Mesenchymal stem cell (in vitro differentiated cells and primary cell): ENCODE results near the gene SELENOW.
"Not testable (repeated sequence)": the region's sequence is repeated elsewhere in the genome, so short reads cannot be mapped to it uniquely, and the experiment has no call there.

ENCODE experiments used
- DNase-seq: peaks from one replicate; pipeline ENCODE4 v3.0.0-alpha.2; 2013
- H2AFZ ChIP-seq: one replicate; pipeline ENCODE4 v1.6.1; 2013; ENCODE audit warnings: low read depth, mild to moderate bottlenecking, control low read depth, inconsistent platforms, low read length, moderate library complexity
- H2AK5ac ChIP-seq: 2 replicates; pipeline ENCODE4 v1.6.1; 2013; ENCODE audit warnings: low read length, moderate library complexity, mild to moderate bottlenecking, inconsistent platforms; ENCODE audit not compliant: severe bottlenecking
- H2BK120ac ChIP-seq: one replicate; pipeline ENCODE4 v1.6.1; 2013; ENCODE audit warnings: low read depth, mild to moderate bottlenecking, inconsistent platforms, low read length, moderate library complexity
- H2BK12ac ChIP-seq, 2 experiments: one replicate each; pipeline ENCODE4 v1.6.1; 2013; ENCODE audit warnings: inconsistent platforms in 2 of 2, low read length in 2 of 2, mild to moderate bottlenecking in 2 of 2, moderate library complexity in 2 of 2, control low read depth in 1 of 2
- H2BK15ac ChIP-seq: one replicate; pipeline ENCODE4 v1.6.1; 2013; ENCODE audit warnings: mild to moderate bottlenecking, low read depth, inconsistent platforms; ENCODE audit not compliant: poor library complexity, severe bottlenecking
- H2BK5ac ChIP-seq: 2 replicates; pipeline ENCODE4 v1.6.1; 2013; ENCODE audit warnings: low read depth, mild to moderate bottlenecking, low read length, control low read depth, inconsistent platforms; ENCODE audit not compliant: poor library complexity, severe bottlenecking
- H3K14ac ChIP-seq, 2 experiments: one replicate each; pipeline ENCODE4 v1.6.1; 2013; ENCODE audit warnings: inconsistent platforms in 2 of 2, low read length in 2 of 2, control low read depth in 1 of 2, mild to moderate bottlenecking in 1 of 2, moderate library complexity in 1 of 2
- H3K18ac ChIP-seq, 2 experiments: one replicate each; pipeline ENCODE4 v1.6.1; 2013; ENCODE audit warnings: inconsistent platforms in 2 of 2, low read length in 2 of 2, control low read depth in 1 of 2, low read depth in 1 of 2, mild to moderate bottlenecking in 1 of 2
- H3K23ac ChIP-seq, 2 experiments: one replicate each; pipeline ENCODE4 v1.6.1; 2013; ENCODE audit warnings: inconsistent platforms in 2 of 2, low read length in 2 of 2, mild to moderate bottlenecking in 2 of 2, moderate library complexity in 2 of 2, control low read depth in 1 of 2
- H3K27ac ChIP-seq: 2 replicates; pipeline ENCODE4 v1.5.1; 2013; ENCODE audit warnings: mild to moderate bottlenecking, moderate library complexity, low read length, control low read depth, inconsistent platforms; ENCODE audit not compliant: poor library complexity, severe bottlenecking
- H3K27me3 ChIP-seq, 2 experiments: 2 replicates each; pipeline versions ENCODE4 v1.6.1 to v1.7.0; 2013; ENCODE audit warnings: low read length in 2 of 2, mild to moderate bottlenecking in 2 of 2, moderate library complexity in 2 of 2, control low read depth in 1 of 2, inconsistent platforms in 1 of 2; ENCODE audit not compliant: control insufficient read depth in 1 of 2, insufficient read depth in 1 of 2
- H3K36me3 ChIP-seq, 2 experiments: 2 replicates each; pipeline versions ENCODE4 v1.6.1 to v1.7.0; 2013; ENCODE audit warnings: low read length in 2 of 2, control low read depth in 1 of 2, inconsistent platforms in 1 of 2, low read depth in 1 of 2, mild to moderate bottlenecking in 1 of 2; ENCODE audit not compliant: insufficient read depth in 2 of 2, control insufficient read depth in 1 of 2
- H3K4ac ChIP-seq, 2 experiments: one replicate each; pipeline ENCODE4 v1.6.1; 2013; ENCODE audit warnings: inconsistent platforms in 2 of 2, low read length in 2 of 2, mild to moderate bottlenecking in 2 of 2, moderate library complexity in 2 of 2, control low read depth in 1 of 2, low read depth in 1 of 2
- H3K4me1 ChIP-seq: 2 replicates; pipeline ENCODE4 v1.6.1; 2013; ENCODE audit warnings: low read depth, low read length, control low read depth; ENCODE audit not compliant: control insufficient read depth, insufficient read depth
- H3K4me2 ChIP-seq: 2 replicates; pipeline ENCODE4 v1.6.1; 2013; ENCODE audit warnings: low read length, mild to moderate bottlenecking, inconsistent platforms; ENCODE audit not compliant: poor library complexity, severe bottlenecking
- H3K4me3 ChIP-seq, 2 experiments: 2 replicates each; pipeline versions ENCODE4 v1.5.1 to v1.7.0; 2013; ENCODE audit warnings: low read length in 2 of 2, mild to moderate bottlenecking in 2 of 2, control low read depth in 1 of 2, low read depth in 1 of 2; ENCODE audit not compliant: insufficient read depth in 1 of 2
- H3K79me1 ChIP-seq: replicated peaks from 2 replicates; pipeline ENCODE4 v1.6.1; 2013; ENCODE audit warnings: mild to moderate bottlenecking, control low read depth, low read length, inconsistent platforms; ENCODE audit not compliant: poor library complexity, severe bottlenecking
- H3K9ac ChIP-seq: 2 replicates; pipeline ENCODE4 v1.7.0; 2013; ENCODE audit warnings: mild to moderate bottlenecking, low read length, moderate library complexity
- H3K9me3 ChIP-seq: 2 replicates; pipeline ENCODE4 v1.7.0; 2013; ENCODE audit warnings: mild to moderate bottlenecking, low read length; ENCODE audit not compliant: control insufficient read depth
- H4K8ac ChIP-seq: one replicate; pipeline ENCODE4 v1.6.1; 2013; ENCODE audit warnings: inconsistent platforms, mild to moderate bottlenecking, low read length, moderate library complexity
- H4K91ac ChIP-seq: one replicate; pipeline ENCODE4 v1.6.1; 2013; ENCODE audit warnings: mild to moderate bottlenecking, low read length, inconsistent platforms
- WGBS: methylation state at CpG from one replicate; pipeline ENCODE4 v1.1.7; 2013; ENCODE audit warnings: mixed read lengths; 5-methylcytosine and 5-hydroxymethylcytosine counted together

The SELENOW gene

DNA sequence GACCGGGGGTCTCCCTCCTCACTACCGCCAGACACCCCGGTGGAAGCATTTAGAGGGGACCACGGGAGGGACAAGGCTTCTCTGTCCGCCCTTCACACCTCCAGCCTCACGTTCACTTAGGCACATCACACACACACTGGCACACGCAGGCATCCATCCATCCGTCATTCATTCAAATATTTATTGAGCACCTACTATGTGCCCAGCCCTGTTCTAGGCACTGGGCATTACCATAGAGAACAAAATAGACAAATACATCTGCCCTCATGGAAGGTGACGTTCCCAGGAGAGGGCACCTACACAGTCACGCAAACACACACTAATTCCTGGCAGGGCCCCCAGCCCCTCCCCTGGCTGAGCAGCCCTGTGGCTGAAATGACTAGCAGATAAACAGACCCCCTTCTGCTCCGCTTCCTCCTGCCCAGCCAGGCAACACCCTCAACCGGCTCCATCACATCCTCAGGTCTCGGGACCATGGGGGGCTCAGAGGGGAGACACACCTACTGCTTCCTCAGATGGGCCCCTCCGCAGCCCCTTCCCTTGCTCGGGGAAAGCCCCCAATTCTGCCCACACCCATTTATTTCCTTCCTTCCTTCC is 36.9 kb upstream of the SELENOW start:
- no peak overlapping the region for H4K91ac ChIP-seq
- no peak overlapping the region for H3K4ac ChIP-seq
- no peak overlapping the region for H2AFZ ChIP-seq
- peaks cover 44 to 56% of the 10 kb centered on the region in 2 experiments for H3K36me3 ChIP-seq
- peaks cover 26% of the 10 kb centered on the region for H3K4me1 ChIP-seq
- no peak overlapping the region for H2BK5ac ChIP-seq
- H2AK5ac ChIP-seq = peak overlapping the region; percentile 74
- H2BK15ac ChIP-seq = no peak overlapping the region
- DNase-seq = no peak
- WGBS = 92% methylated on average over 15 of the region's 15 CpGs
- no peak overlapping the region for H3K14ac ChIP-seq
- H3K27me3 ChIP-seq = no peaks in the 10 kb centered on the region
- H3K79me1 ChIP-seq = peaks cover 17% of the 10 kb centered on the region
- H2BK120ac ChIP-seq = no peak overlapping the region
- no peak overlapping the region for H3K27ac ChIP-seq
- peak overlapping the region in 1 of 2 experiments; percentile 50 for H3K18ac ChIP-seq
- no peak overlapping the region for H3K4me3 ChIP-seq
- peak overlapping the region in 1 of 2 experiments; percentile 3 for H2BK12ac ChIP-seq
- H3K4me2 ChIP-seq = no peak overlapping the region
- H3K9ac ChIP-seq = no peak overlapping the region
- H3K9me3 ChIP-seq = no peaks in the 10 kb centered on the region
- no peak overlapping the region for H3K23ac ChIP-seq
- H4K8ac ChIP-seq = no peak overlapping the region

DNA sequence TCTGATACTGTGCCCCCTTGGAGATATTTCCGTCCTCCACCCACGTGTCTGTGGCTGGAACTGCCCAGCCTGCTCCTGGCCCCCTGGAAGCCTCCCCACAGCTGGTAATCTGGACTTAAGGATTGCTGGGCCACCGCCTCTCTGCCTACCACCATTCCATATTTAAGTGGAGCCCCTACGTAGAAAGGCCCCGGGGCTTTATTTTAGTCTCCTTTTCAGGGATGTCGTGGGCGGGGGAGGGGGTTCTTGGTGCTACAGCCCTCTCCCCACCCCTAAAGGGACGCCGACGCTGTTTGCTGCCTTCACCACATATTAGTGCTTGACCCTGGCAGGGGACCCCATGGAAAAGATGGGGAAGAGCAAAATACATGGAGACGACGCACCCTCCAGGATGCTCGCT is 35.9 kb upstream of the SELENOW start:
- H4K91ac ChIP-seq = peak overlapping the region; percentile 97
- H3K9ac ChIP-seq = peak overlapping the region; percentile 93
- peak; percentile 56 for DNase-seq
- peak overlapping the region; percentile 59 for H3K4me2 ChIP-seq
- H3K18ac ChIP-seq = peak overlapping the region; percentile 88 to 96
- no peak overlapping the region for H3K23ac ChIP-seq
- no peaks in the 10 kb centered on the region for H3K9me3 ChIP-seq
- H4K8ac ChIP-seq = peak overlapping the region; percentile 95
- H3K4ac ChIP-seq = peak overlapping the region; percentile 96
- H3K14ac ChIP-seq = peak overlapping the region in 1 of 2 experiments; percentile 88
- peaks cover 47 to 61% of the 10 kb centered on the region in 2 experiments for H3K36me3 ChIP-seq
- 36% methylated on average over 8 of the region's 13 CpGs for WGBS
- peak overlapping the region; percentile 99 for H2AK5ac ChIP-seq
- no peak overlapping the region for H3K4me3 ChIP-seq
- no peaks in the 10 kb centered on the region for H3K27me3 ChIP-seq
- peak overlapping the region; percentile 74 for H2BK5ac ChIP-seq
- peak overlapping the region; percentile 75 to 79 for H2BK12ac ChIP-seq
- H3K4me1 ChIP-seq = peaks cover 28% of the 10 kb centered on the region
- H3K27ac ChIP-seq = peak overlapping the region; percentile 92
- H2BK120ac ChIP-seq = peak overlapping the region; percentile 93
- peak overlapping the region; percentile 94 for H2BK15ac ChIP-seq
- no peak overlapping the region for H2AFZ ChIP-seq
- H3K79me1 ChIP-seq = peaks cover 18% of the 10 kb centered on the region

DNA sequence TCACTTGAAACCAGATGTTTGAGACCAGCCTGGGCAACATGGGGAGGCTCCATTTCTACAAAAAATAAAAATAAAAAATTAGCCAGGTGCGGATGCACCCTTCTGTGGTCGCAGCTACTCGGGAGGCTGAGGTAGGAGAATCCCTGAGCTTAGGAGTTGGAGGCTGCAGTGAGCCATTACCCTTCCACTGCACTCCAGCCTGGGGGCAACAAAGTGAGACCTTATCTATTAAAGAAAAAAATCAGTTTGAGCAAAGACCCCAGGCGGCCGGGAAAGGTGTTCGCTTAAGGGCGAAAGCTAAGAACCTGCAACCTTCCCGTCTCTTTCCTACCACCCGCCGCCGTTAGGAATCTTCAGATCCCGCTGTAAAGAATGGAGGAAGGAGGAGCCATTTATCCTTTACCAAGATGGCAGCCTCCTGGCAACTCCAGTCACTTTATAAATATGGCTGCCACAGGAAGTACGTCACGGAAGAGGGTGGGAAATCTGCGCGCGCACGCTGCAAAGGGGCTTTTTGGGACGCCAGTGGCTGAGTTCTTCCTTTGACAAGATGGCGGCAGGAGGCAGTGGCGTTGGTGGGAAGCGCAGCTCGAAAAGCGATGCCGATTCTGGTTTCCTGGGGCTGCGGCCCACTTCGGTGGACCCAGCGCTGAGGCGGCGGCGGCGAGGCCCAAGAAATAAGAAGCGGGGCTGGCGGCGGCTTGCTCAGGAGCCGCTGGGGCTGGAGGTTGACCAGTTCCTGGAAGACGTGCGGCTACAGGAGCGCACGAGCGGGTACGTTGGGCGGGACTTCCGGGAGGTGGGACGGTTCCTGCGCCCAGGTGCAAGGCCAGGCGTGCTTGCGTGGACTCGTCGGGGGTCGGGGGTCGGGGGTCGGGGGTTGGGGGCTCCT is 33.2 kb upstream of the SELENOW start, which contains the start of gene NOP53:
Gene NOP53, plus strand, starts transcription at position 537 of the 892 bp plus-strand sequence. Its CDS starts 14 bp downstream, at position 551.
- Histone ChIP-seq H3K4me2 (peak within 1 kb of the TSS; percentile 56), H2BK120ac (no peak within 1 kb of the TSS), H3K27me3 (no peaks in the 10 kb centered on the region), H3K27ac (peak within 1 kb of the TSS; percentile 80), H3K23ac (no peak within 1 kb of the TSS), H2BK12ac (no peak within 1 kb of the TSS), H3K79me1 (peaks cover 30% of the 10 kb centered on the region), H2BK15ac (peak within 1 kb of the TSS; percentile 37), H3K4me3 (peak within 1 kb of the TSS; percentile 83 to 84), H3K14ac (peak within 1 kb of the TSS in 1 of 2 experiments; percentile 63), H3K4ac (peak within 1 kb of the TSS; percentile 80 to 90), H2AFZ (peak within 1 kb of the TSS; percentile 59), H3K9me3 (no peaks in the 10 kb centered on the region), H3K18ac (peak within 1 kb of the TSS; percentile 86 to 95), H3K4me1 (peaks cover 30% of the 10 kb centered on the region), H2AK5ac (peak within 1 kb of the TSS; percentile 3), H3K9ac (peak within 1 kb of the TSS; percentile 95), H4K8ac (peak within 1 kb of the TSS; percentile 96), H4K91ac (peak within 1 kb of the TSS; percentile 94), H2BK5ac (peak within 1 kb of the TSS; percentile 91), H3K36me3 (peaks cover 48 to 61% of the 10 kb centered on the region in 2 experiments)
- 7% methylated on average over 36 of the region's 53 CpGs for WGBS
- DNase-seq = peak; percentile 97

DNA sequence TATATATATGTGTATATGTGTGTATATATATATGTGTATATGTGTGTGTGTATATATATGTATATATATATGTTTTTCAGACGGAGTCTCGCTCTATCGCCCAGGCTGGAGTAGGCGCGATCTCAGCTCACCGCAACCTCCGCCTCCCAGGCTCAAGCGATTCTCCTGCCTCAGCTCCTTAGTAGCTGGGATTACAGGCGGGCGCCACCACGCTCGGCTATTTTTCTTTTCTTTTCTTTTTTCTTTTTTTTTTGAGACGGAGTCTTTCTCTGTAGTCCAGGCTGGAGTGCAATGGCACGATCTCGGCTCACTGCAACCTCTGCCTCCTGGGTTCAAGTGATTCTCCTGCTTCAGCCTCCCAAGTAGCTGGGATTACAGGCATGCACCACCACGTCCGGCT is 32.4 kb upstream of the SELENOW start:
- H3K18ac ChIP-seq, H3K23ac ChIP-seq, H4K91ac ChIP-seq, H3K9me3 ChIP-seq, H3K4ac ChIP-seq, H2BK15ac ChIP-seq, H3K14ac ChIP-seq, H4K8ac ChIP-seq, H2BK5ac ChIP-seq, H3K27ac ChIP-seq, H2BK12ac ChIP-seq, DNase-seq, H2BK120ac ChIP-seq, H2AFZ ChIP-seq, H3K27me3 ChIP-seq, H2AK5ac ChIP-seq: not testable (repeated sequence)
- H3K4me3 ChIP-seq = peak overlapping the region; percentile 44 to 83
- H3K9ac ChIP-seq = peak overlapping the region; percentile 95
- peaks cover 28% of the 10 kb centered on the region for H3K4me1 ChIP-seq
- H3K79me1 ChIP-seq = peaks cover 35% of the 10 kb centered on the region
- peak overlapping the region; percentile 56 for H3K4me2 ChIP-seq
- 85% methylated on average over 17 of the region's 17 CpGs for WGBS
- H3K36me3 ChIP-seq = peaks cover 50 to 61% of the 10 kb centered on the region in 2 experiments
